Natural killer cell (primary cell): ENCODE results near the gene ELAVL1. TPM values are rescaled to one million over a fixed set of nuclear protein-coding genes. Genes with fewer than 3 reads are reported as not detected.
A peak's percentile ranks its signal among the peaks of the same experiment; 100 is the strongest.

ENCODE experiments used
- ATAC-seq, 3 donors: fragments of 150-1000 bp in 2 of 3; fragments of 200-7000 bp in 1 of 3; cut with Tn5 transposase; 1 replicate in 1 of 3; 2 replicates in 2 of 3; pipeline ENCODE4 v1.10.0; 2021; ENCODE audit warnings: mild to moderate bottlenecking in 2 of 3, moderate library complexity in 2 of 3
- DNase-seq, 2 donors: peaks; one replicate each; pipeline versions ENCODE4 v3.0.0 to v3.0.0-alpha.2; 2013 to 2021; ENCODE audit warnings: mixed read lengths in 1 of 2
- H3K27ac ChIP-seq: one replicate; pipeline ENCODE4 v1.5.1; 2013; ENCODE audit warnings: mild to moderate bottlenecking, low read length
- H3K27me3 ChIP-seq: one replicate; pipeline ENCODE4 v1.6.1; 2013; ENCODE audit warnings: low read length; ENCODE audit not compliant: control insufficient read depth, insufficient read depth
- H3K36me3 ChIP-seq: one replicate; pipeline ENCODE4 v1.6.1; 2013; ENCODE audit warnings: low read length; ENCODE audit not compliant: control insufficient read depth, insufficient read depth
- H3K4me1 ChIP-seq: one replicate; pipeline ENCODE4 v1.6.1; 2013; ENCODE audit warnings: low read length; ENCODE audit not compliant: control insufficient read depth, insufficient read depth
- H3K4me3 ChIP-seq: one replicate; pipeline ENCODE4 v1.5.1; 2013; ENCODE audit warnings: low read length
- H3K9me3 ChIP-seq: one replicate; pipeline ENCODE4 v1.6.1; 2013; ENCODE audit warnings: low read length; ENCODE audit not compliant: control insufficient read depth, insufficient read depth
- H3K27ac Mint-ChIP-seq, 2 donors: one replicate each; pipeline ENCODE4 v1.8.0; 2022; ENCODE audit warnings: mild to moderate bottlenecking in 2 of 2, mixed read lengths in 2 of 2, moderate library complexity in 1 of 2
- H3K27me3 Mint-ChIP-seq, 2 donors: one replicate each; pipeline ENCODE4 v1.8.0; 2022; ENCODE audit warnings: low read depth in 2 of 2, mixed read lengths in 2 of 2
- H3K36me3 Mint-ChIP-seq: one replicate; pipeline ENCODE4 v1.8.0; 2022; ENCODE audit warnings: mixed read lengths
- H3K4me1 Mint-ChIP-seq, 2 donors: one replicate each; pipeline ENCODE4 v1.8.0; 2022; ENCODE audit warnings: mixed read lengths in 2 of 2
- H3K4me3 Mint-ChIP-seq: one replicate; pipeline ENCODE4 v1.8.0; 2022; ENCODE audit warnings: mild to moderate bottlenecking, moderate library complexity, mixed read lengths
- H3K9me3 Mint-ChIP-seq, 2 donors: one replicate each; pipeline ENCODE4 v1.8.0; 2022; ENCODE audit warnings: mixed read lengths in 2 of 2
- WGBS: methylation state at CpG from one replicate; pipeline ENCODE4 v1.1.7; 2013; ENCODE audit warnings: missing lambda C conversion rate; ENCODE audit not compliant: insufficient coverage; 5-methylcytosine and 5-hydroxymethylcytosine counted together
- intact Hi-C: fragments of 100-400 bp; cut with micrococcal nuclease; formaldehyde crosslinking; loops from one replicate; pipeline ENCODE4 v1.14.2; 2022
- total RNA-seq, 4 donors: library from RNA; stranded (reverse); fragments of 120-200 nt in 1 of 4; gene quantifications; one replicate each; pipeline versions ENCODE4 v1.2.3 to v1.2.4, GENCODE V29; 2013 to 2022
- TF ChIP-seq, protein P1 (sequence below): fragments of 200-600 bp; IDR thresholded peaks from one replicate; pipeline ENCODE4 v1.8.0; 2022; ENCODE audit warnings: antibody characterized with exemption

The ELAVL1 gene
- total RNA-seq, 3 donors from 2014 or later (not counting 1 experiment from before 2014, with no cell fraction given): 36.9 to 43.9 (median 43.8) TPM

DNA sequence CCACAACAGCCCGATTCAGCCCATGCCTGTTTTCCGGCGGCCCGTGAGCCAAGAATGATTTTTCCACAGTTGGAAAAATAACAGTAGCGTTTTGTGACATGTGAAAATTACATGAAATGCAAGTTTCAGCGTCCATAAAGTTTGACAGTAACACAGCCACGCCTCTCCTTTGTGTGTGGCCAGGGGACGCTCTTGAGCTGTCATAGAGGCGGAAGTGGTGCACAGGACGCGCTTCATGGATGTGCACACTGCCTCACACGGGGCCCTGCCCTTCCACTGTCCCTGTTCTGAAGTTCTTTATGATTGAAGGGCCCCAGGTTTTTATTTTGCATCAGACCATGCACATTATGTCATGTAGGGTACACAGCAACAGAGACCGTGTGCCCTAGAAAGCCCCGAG lies 12.4 kb upstream of the ELAVL1 start:
- H3K27me3 ChIP-seq: no peaks in the 10 kb centered on the region
- WGBS: 70% methylated on average over 14 of the region's 14 CpGs
- H3K4me1 ChIP-seq: peaks cover 5% of the 10 kb centered on the region
- no peaks in the 10 kb centered on the region for H3K9me3 ChIP-seq
- intact Hi-C loops: no loop called here
- Mint-ChIP-seq H3K27ac (no peak overlapping the region), H3K36me3 (no peaks in the 10 kb centered on the region), H3K27me3 (no peaks in the 10 kb centered on the region), H3K4me3 (no peak overlapping the region), H3K9me3 (no peaks in the 10 kb centered on the region), H3K4me1 (peaks cover 9 to 10% of the 10 kb centered on the region in 2 donors)
- DNase-seq (peak; percentile 37 to 69), ATAC-seq (peak; percentile 83 to 100 (median 99))
- TF ChIP-seq, protein P1, sequence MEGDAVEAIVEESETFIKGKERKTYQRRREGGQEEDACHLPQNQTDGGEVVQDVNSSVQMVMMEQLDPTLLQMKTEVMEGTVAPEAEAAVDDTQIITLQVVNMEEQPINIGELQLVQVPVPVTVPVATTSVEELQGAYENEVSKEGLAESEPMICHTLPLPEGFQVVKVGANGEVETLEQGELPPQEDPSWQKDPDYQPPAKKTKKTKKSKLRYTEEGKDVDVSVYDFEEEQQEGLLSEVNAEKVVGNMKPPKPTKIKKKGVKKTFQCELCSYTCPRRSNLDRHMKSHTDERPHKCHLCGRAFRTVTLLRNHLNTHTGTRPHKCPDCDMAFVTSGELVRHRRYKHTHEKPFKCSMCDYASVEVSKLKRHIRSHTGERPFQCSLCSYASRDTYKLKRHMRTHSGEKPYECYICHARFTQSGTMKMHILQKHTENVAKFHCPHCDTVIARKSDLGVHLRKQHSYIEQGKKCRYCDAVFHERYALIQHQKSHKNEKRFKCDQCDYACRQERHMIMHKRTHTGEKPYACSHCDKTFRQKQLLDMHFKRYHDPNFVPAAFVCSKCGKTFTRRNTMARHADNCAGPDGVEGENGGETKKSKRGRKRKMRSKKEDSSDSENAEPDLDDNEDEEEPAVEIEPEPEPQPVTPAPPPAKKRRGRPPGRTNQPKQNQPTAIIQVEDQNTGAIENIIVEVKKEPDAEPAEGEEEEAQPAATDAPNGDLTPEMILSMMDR: peak; percentile 42
- H3K36me3 ChIP-seq: no peaks in the 10 kb centered on the region
- no peak overlapping the region for H3K4me3 ChIP-seq
- no peak overlapping the region for H3K27ac ChIP-seq

DNA sequence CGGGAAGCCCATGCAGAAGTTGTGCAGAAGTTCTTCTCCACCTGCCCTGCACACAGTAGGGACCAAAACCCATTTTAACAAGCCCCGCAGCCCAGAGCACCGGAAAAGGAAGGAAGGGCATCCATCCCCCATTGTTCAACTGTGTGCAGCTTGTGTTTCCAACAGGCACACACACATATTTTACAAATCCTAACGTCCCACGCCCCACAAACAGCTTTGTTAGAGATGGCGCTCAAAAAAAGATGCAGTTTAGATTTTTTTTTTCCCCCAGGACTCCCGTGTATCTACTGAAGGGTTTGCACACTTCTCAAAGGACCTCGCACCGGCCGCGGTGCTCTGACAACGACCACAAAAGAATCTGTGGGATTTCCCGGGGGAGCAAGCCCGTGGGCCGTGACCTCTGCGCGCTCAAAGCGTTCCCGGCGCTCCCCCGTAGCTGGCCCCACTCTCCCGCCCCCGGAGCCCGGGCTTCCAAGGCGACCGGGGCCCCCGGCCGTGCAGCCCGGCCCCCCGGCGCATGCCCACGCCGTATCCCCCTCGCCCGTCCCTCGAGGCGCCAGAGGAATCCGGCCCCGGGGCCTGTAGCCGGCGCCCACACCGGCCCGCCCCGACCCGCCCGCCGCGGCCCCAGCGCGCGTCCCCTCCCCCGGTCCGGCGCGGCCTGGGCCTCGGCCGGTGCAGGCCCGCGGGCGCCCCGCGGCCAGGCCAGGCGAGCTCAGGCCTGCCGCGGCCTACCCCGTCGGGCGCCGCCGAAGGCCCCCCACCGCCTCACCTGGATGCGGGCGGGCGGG lies 523 bp downstream of the ELAVL1 start:
- peaks cover 36% of the 10 kb centered on the region in 2 donors for H3K4me1 Mint-ChIP-seq
- intact Hi-C loops: no loop called here
- H3K4me3 ChIP-seq: peak overlapping the region; percentile 36

DNA sequence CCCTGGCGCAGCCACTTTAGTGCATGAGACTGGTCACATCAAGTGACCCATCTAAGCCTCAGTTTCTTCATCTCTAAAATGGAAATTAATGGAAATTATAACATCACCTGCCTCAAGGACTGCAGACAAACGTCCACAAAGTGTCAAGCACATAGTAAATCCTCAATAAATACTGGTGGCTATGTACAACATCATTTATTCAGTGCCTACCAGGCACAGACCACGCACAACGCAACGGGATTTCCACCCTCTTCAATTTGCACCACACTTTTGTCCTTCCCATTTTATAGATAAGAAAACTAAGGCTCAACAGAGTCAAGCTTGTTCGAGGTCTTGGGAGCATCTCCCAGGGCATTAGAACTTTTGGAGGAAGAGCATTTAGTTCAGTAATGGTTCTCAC lies 1.4 kb downstream of the ELAVL1 start:
- intact Hi-C loops: no loop called here
- no peak for DNase-seq

More for the DNA sequence above, 523 bp downstream of the ELAVL1 start:
- H3K36me3 Mint-ChIP-seq: no peaks in the 10 kb centered on the region
- peak overlapping the region; percentile 85 for H3K4me3 Mint-ChIP-seq
- no peaks in the 10 kb centered on the region for H3K27me3 ChIP-seq
- ATAC-seq: peak; percentile 19 to 36 (median 20)
- TF ChIP-seq, protein P1: no peak
- H3K9me3 ChIP-seq: no peaks in the 10 kb centered on the region
- H3K4me1 ChIP-seq: peaks cover 40% of the 10 kb centered on the region
- no peaks in the 10 kb centered on the region for H3K27me3 Mint-ChIP-seq
- peak; percentile 21 to 65 for DNase-seq
- WGBS: under 1% methylated on average over 74 of the region's 74 CpGs
- H3K27ac ChIP-seq: no peak overlapping the region
- no peaks in the 10 kb centered on the region for H3K36me3 ChIP-seq
- peak overlapping the region; percentile 73 to 78 for H3K27ac Mint-ChIP-seq
- no peaks in the 10 kb centered on the region for H3K9me3 Mint-ChIP-seq

More for the DNA sequence above, 1.4 kb downstream of the ELAVL1 start:
- peaks cover 36% of the 10 kb centered on the region in 2 donors for H3K4me1 Mint-ChIP-seq
- no peaks in the 10 kb centered on the region for H3K27me3 ChIP-seq
- H3K4me3 ChIP-seq: no peak overlapping the region
- H3K4me1 ChIP-seq: peaks cover 40% of the 10 kb centered on the region
- WGBS: 56% methylated on average over 6 of the region's 6 CpGs
- no peaks in the 10 kb centered on the region for H3K9me3 ChIP-seq
- ATAC-seq: no peak
- H3K4me3 Mint-ChIP-seq: peak overlapping the region; percentile 85
- TF ChIP-seq, protein P1: no peak
- no peaks in the 10 kb centered on the region for H3K27me3 Mint-ChIP-seq
- no peaks in the 10 kb centered on the region for H3K36me3 Mint-ChIP-seq
- no peak overlapping the region for H3K27ac ChIP-seq
- peak overlapping the region; percentile 73 to 78 for H3K27ac Mint-ChIP-seq
- H3K9me3 Mint-ChIP-seq: no peaks in the 10 kb centered on the region
- no peaks in the 10 kb centered on the region for H3K36me3 ChIP-seq
